Panc1 (cell line): ENCODE results near the gene WNT1. TPM values are rescaled to one million over a fixed set of nuclear protein-coding genes. Genes with fewer than 3 reads are reported as not detected.
A peak's percentile ranks its signal among the peaks of the same experiment; 100 is the strongest.

Source experiments
- ATAC-seq: fragments of 200-7000 bp; cut with Tn5 transposase; 2 replicates; pipeline ENCODE4 v1.9.1; 2020; ENCODE audit warnings: mild to moderate bottlenecking, moderate library complexity
- BruUV-seq: library from RNA; stranded (reverse); fragments of 400-500 nt; replicated peaks from 2 replicates; lab custom pipeline; 2021; lab: Mats Ljungman, UMichigan
- CTCF ChIA-PET: fragments of 300-600 bp; sonication (Branson Sonifier 250); formaldehyde crosslinking; loops from one replicate; lab custom pipeline; 2022; ENCODE audit warnings: antibody characterized with exemption; lab: Charles Lee
- POLR2A ChIA-PET: fragments of 300-600 bp; sonication (Branson Sonifier 250); formaldehyde crosslinking; loops from one replicate; lab custom pipeline; 2022; ENCODE audit warnings: antibody characterized with exemption; lab: Charles Lee
- DNase-seq: peaks from one replicate; pipeline ENCODE4 v3.0.0-alpha.2; 2010; ENCODE audit warnings: low read depth, low spot score
- H3K27ac ChIP-seq: 2 replicates; pipeline ENCODE4 v1.5.1; 2011; ENCODE audit warnings: mild to moderate bottlenecking, low read length, inconsistent platforms
- H3K27me3 ChIP-seq: fragments of 200-500 bp; sonication (Bioruptor generic); 2 replicates; pipeline ENCODE4 v1.6.0; 2014; ENCODE audit warnings: low read length, inconsistent platforms; ENCODE audit not compliant: control insufficient read depth, insufficient read depth
- H3K36me3 ChIP-seq: fragments of 200-500 bp; sonication (Bioruptor generic); 2 replicates; pipeline ENCODE4 v1.5.1; 2014; ENCODE audit warnings: inconsistent platforms, mild to moderate bottlenecking, low read length, moderate library complexity; ENCODE audit not compliant: control insufficient read depth, insufficient read depth
- H3K4me1 ChIP-seq: 2 replicates; pipeline ENCODE4 v1.5.1; 2011; ENCODE audit warnings: inconsistent platforms, mild to moderate bottlenecking, low read length, moderate library complexity; ENCODE audit not compliant: control insufficient read depth, insufficient read depth
- H3K4me3 ChIP-seq, 2 experiments: 2 replicates each; pipeline ENCODE4 v1.5.1; 2011 to 2012; ENCODE audit warnings: low read depth in 2 of 2, low read length in 2 of 2, mild to moderate bottlenecking in 2 of 2, inconsistent platforms in 1 of 2, moderate library complexity in 1 of 2
- H3K9me3 ChIP-seq: fragments of 200-500 bp; sonication (Bioruptor generic); 2 replicates; pipeline ENCODE4 v1.5.1; 2014; ENCODE audit warnings: low read depth, mild to moderate bottlenecking, inconsistent platforms, low read length, moderate library complexity; ENCODE audit not compliant: control insufficient read depth, insufficient read depth
- POLR2AphosphoS5 ChIP-seq: IDR thresholded peaks from 2 replicates; pipeline ENCODE4 v1.6.1; 2012; ENCODE audit warnings: mild to moderate bottlenecking, low read depth, low read length, moderate library complexity
- REST ChIP-seq, 2 experiments: IDR thresholded peaks; 2 replicates each; pipeline ENCODE4 v1.6.1; 2011 to 2012; ENCODE audit warnings: low read depth in 2 of 2, control low read depth in 1 of 2, low read length in 1 of 2, mild to moderate bottlenecking in 1 of 2, moderate library complexity in 1 of 2; ENCODE audit not compliant: insufficient read depth in 1 of 2
- SIN3A ChIP-seq: IDR thresholded peaks from 2 replicates; pipeline ENCODE4 v1.6.1; 2012; ENCODE audit warnings: low read depth, mild to moderate bottlenecking, low read length, moderate library complexity, borderline replicate concordance; ENCODE audit not compliant: insufficient read depth
- TCF7L2 ChIP-seq: IDR thresholded peaks from 2 replicates; pipeline ENCODE4 v1.6.1; 2011; ENCODE audit warnings: mild to moderate bottlenecking, low read depth, low read length, inconsistent platforms
- in situ Hi-C: cut with HindIII; loops from 2 replicates; pipeline ENCODE4 v1.10.0; 2016; ENCODE audit warnings: low sequenced_read_pairs, low pct_unique_long_range_greater_than_20kb
- intact Hi-C: fragments of 100-400 bp; cut with micrococcal nuclease; formaldehyde crosslinking; loops from one replicate; pipeline ENCODE4 v1.10.0; 2022; ENCODE audit not compliant: unreplicated experiment
- total RNA-seq: library from RNA; stranded (reverse); gene quantifications from one replicate; pipeline ENCODE4 v1.2.1, GENCODE V29; 2021; ENCODE audit not compliant: unreplicated experiment
- TF ChIP-seq, protein P1 (sequence below): fragments of 450-650 bp; IDR thresholded peaks from 2 replicates; pipeline ENCODE4 v1.5.1; 2017; ENCODE audit warnings: mild to moderate bottlenecking

The WNT1 gene
- total RNA-seq, 1 experiment from 2014 or later = not detected

DNA sequence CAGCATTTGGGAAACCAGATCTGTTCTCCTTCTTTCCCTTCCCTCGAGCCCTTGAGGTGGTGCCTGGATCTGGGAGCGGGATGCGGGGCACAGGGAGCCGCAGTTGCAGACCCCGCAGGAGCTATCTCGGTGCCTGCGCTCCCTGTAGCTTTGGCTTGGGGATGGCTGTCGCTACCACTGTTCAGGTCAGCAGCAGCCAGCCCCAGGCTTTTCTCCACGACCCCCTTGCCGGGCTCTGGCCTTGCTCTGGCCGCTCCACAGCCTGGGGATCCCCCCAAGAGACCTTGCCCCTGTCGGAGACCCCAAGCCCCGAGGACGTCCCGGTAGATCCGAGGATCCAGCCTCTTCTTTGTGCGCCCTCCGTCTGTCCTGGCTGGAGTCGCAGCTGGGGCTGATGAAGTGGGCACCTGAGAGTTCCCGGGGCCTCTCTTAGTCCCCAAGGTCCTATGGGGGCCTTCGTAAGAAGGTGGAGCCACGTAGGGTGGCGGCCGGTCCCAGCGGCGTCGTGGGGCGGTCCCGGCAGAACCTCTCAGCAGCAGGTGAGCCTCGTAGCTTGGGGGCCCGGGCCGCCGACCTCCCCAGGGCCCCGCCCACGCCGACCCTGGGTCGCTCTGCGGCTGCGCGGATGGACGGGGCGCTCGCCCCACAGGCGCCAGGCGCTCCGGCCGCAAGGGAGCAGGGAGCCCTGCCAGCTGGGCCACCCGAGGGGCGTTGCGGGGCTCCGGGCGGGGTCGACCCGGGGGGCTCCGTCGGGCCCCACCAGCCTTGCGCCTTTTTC lies 19.8 kb downstream of the WNT1 start:
- in situ Hi-C loops = no loop called here
- H3K27ac ChIP-seq = peak overlapping the region; percentile 31; the same call in 1 of the 2 replicates
- ChIA-PET POLR2A (interaction anchor here (0.6 to 1.1 kb wide), 3 partner anchors 10 to 14 kb away, joined by 3 to 5 read pairs (median 3); no protein-coding TSS in a partner anchor), CTCF (interaction anchor here (1.1 to 1.9 kb wide), 2 partner anchors 10 to 15 kb away, joined by 4 to 11 read pairs; no protein-coding TSS in a partner anchor)
- H3K36me3 ChIP-seq = no peaks in the 10 kb centered on the region
- DNase-seq (no peak), ATAC-seq (peak; percentile 73)
- BruUV-seq = no TSS peak
- no peaks in the 10 kb centered on the region for H3K9me3 ChIP-seq
- TF ChIP-seq REST (IDR thresholded peaks at IDR 0.05; ENCODE audit: insufficient read depth in 1 of 2, low read depth in 2 of 2, low read length in 1 of 2) = no peak
- TF ChIP-seq SIN3A = no peak
- TF ChIP-seq TCF7L2 = no peak
- no peak for TF ChIP-seq POLR2AphosphoS5
- TF ChIP-seq, protein P1, sequence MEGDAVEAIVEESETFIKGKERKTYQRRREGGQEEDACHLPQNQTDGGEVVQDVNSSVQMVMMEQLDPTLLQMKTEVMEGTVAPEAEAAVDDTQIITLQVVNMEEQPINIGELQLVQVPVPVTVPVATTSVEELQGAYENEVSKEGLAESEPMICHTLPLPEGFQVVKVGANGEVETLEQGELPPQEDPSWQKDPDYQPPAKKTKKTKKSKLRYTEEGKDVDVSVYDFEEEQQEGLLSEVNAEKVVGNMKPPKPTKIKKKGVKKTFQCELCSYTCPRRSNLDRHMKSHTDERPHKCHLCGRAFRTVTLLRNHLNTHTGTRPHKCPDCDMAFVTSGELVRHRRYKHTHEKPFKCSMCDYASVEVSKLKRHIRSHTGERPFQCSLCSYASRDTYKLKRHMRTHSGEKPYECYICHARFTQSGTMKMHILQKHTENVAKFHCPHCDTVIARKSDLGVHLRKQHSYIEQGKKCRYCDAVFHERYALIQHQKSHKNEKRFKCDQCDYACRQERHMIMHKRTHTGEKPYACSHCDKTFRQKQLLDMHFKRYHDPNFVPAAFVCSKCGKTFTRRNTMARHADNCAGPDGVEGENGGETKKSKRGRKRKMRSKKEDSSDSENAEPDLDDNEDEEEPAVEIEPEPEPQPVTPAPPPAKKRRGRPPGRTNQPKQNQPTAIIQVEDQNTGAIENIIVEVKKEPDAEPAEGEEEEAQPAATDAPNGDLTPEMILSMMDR = 0 out of 2 replicates have a peak, but pooled peaks have one; percentile 25
- H3K4me1 ChIP-seq = peaks cover 12% of the 10 kb centered on the region
- H3K27me3 ChIP-seq = no peaks in the 10 kb centered on the region
- intact Hi-C loops = no loop called here
- peak overlapping the region; percentile 49 to 71 for H3K4me3 ChIP-seq

DNA sequence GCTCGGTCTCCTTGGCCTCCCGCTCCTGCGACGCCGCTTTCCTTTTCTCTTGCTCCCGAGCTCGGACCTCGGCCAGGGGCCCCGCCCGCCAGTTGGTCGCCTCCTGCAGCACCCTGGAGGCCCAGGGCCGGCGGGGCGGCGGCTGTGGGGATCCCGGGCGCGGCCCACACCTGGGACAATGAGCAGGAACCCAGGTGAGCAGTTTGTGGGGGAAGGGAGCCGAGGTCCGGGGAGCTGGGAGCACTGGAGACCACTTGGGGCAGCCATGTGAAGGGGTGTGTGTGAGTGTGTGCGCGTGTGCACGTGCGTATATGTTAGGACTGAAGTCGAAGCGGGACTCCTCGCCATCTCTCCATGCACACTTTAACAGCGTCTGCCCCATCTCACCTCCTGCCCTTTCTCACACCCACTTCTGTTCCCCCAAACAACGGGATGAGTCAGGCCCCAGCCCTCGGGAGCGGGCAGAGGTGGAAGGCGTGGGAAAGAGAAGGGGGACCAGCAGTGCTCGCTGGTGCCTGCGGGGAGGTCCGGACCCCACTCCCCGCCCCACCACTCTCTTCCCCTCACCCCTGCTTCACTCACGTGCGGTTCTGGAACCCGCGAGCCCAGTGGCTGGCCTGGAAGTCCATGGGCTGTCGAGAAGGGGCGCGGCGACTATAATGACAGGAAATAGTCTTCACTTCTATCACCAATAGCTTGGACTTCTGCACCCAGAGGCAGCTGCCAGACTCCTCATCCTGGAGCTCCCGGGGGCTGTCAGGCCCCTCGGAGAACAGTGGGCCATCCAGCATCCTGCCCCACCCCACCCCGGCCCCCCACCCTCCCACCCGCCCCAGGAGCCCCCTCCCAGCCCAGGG lies 20.6 kb downstream of the WNT1 start:
- DNase-seq (no peak), ATAC-seq (peak; percentile 48)
- ChIA-PET POLR2A (no interaction called here), CTCF (interaction anchor here (1.1 to 1.9 kb wide), 2 partner anchors 11 to 16 kb away, joined by 4 to 11 read pairs; no protein-coding TSS in a partner anchor)
- Histone ChIP-seq H3K4me1 (peaks cover 12% of the 10 kb centered on the region), H3K4me3 (peak overlapping the region; percentile 49 to 71), H3K27ac (peak overlapping the region; percentile 31; the same call in 1 of the 2 replicates), H3K36me3 (no peaks in the 10 kb centered on the region), H3K9me3 (no peaks in the 10 kb centered on the region), H3K27me3 (no peaks in the 10 kb centered on the region)
- BruUV-seq = no TSS peak
- in situ Hi-C loops (no loop called here), intact Hi-C loops (no loop called here)
- TF ChIP-seq POLR2AphosphoS5 = no peak
